ENCODE measurements around the gene KNCN. TPM values are rescaled to one million over a fixed set of nuclear protein-coding genes. Genes with fewer than 3 reads are reported as not detected.

The KNCN gene
- polyA plus RNA-seq, 1 experiment = not detected

- Histone ChIP-seq H3K27ac (ENCODE audit: low read depth, low read length) (no peak overlapping the region), H3K9me3 (ENCODE audit: control insufficient read depth, insufficient read depth, low read length) (no peaks in the 10 kb centered on the region; the same call in 1 of the 2 replicates), H3K4me3 (ENCODE audit: low read depth, low read length) (no peak overlapping the region), H3K27me3 (ENCODE audit: control insufficient read depth, insufficient read depth, low read length) (peaks cover 20% of the 10 kb centered on the region)
- POLR2A ChIA-PET = no interaction called here
- TF ChIP-seq CTCF (IDR thresholded peaks at IDR 0.05; ENCODE audit: low read depth, low read length) = no peak
- CTCF ChIA-PET = interaction anchor here (1.0 to 1.3 kb wide), 2 partner anchors 9 to 170 kb away, joined by 3 read pairs; no protein-coding TSS in a partner anchor
- DNase-seq (ENCODE audit: low read depth, low spot score) = no peak
These were observed 3.3 kb upstream of the KNCN start for GRCh38 chr1:46554597-46555381.

- H3K27me3 ChIP-seq (ENCODE audit: control insufficient read depth, insufficient read depth, low read length) = peaks cover 24% of the 10 kb centered on the region
- ChIA-PET POLR2A (no interaction called here), CTCF (interaction anchor here (1.3 kb wide), 1 partner anchor 170 kb away, joined by 3 read pairs; no protein-coding TSS in a partner anchor)
- no peak overlapping the region for H3K27ac ChIP-seq (ENCODE audit: low read depth, low read length)
- no peak overlapping the region for H3K4me3 ChIP-seq (ENCODE audit: low read depth, low read length)
- no peak for DNase-seq (ENCODE audit: low read depth, low spot score)
- TF ChIP-seq CTCF (IDR thresholded peaks at IDR 0.05; ENCODE audit: low read depth, low read length) = no peak
- H3K9me3 ChIP-seq (ENCODE audit: control insufficient read depth, insufficient read depth, low read length) = no peaks in the 10 kb centered on the region; the same call in 1 of the 2 replicates
These were observed 2.8 kb upstream of the KNCN start for GRCh38 chr1:46554236-46554596.

GRCh38 chr1:46553506-46553905 lies 2.1 kb upstream of the KNCN start:
- Histone ChIP-seq H3K4me3 (ENCODE audit: low read depth, low read length) (no peak overlapping the region), H3K27ac (ENCODE audit: low read depth, low read length) (no peak overlapping the region), H3K9me3 (ENCODE audit: control insufficient read depth, insufficient read depth, low read length) (no peaks in the 10 kb centered on the region; the same call in 1 of the 2 replicates), H3K27me3 (ENCODE audit: control insufficient read depth, insufficient read depth, low read length) (peaks cover 26% of the 10 kb centered on the region)
- POLR2A ChIA-PET = no interaction called here
- CTCF ChIA-PET = interaction anchor here (0.7 to 1.3 kb wide), 3 partner anchors 18 to 171 kb away, joined by 3 read pairs; a partner anchor contains a TSS
- no peak for TF ChIP-seq CTCF (IDR thresholded peaks at IDR 0.05; ENCODE audit: low read depth, low read length)
- DNase-seq (ENCODE audit: low read depth, low spot score) = no peak

GRCh38 chr1:46552357-46553237 lies 1.1 kb upstream of the KNCN start:
- H3K27me3 ChIP-seq (ENCODE audit: control insufficient read depth, insufficient read depth, low read length) = peaks cover 27% of the 10 kb centered on the region
- TF ChIP-seq CTCF (IDR thresholded peaks at IDR 0.05; ENCODE audit: low read depth, low read length) = no peak
- no peak overlapping the region for H3K4me3 ChIP-seq (ENCODE audit: low read depth, low read length)
- CTCF ChIA-PET = interaction anchor here (0.7 to 1.0 kb wide), 2 partner anchors 17 to 106 kb away, joined by 3 read pairs; a partner anchor contains a TSS
- no peak for DNase-seq (ENCODE audit: low read depth, low spot score)
- POLR2A ChIA-PET = no interaction called here
- no peak overlapping the region for H3K27ac ChIP-seq (ENCODE audit: low read depth, low read length)
- no peaks in the 10 kb centered on the region; the same call in 1 of the 2 replicates for H3K9me3 ChIP-seq (ENCODE audit: control insufficient read depth, insufficient read depth, low read length)

Measured in AG04450 (cell line).